HepG2 (cell line): ENCODE measurements around the gene GAS2. TPM values are rescaled to one million over a fixed set of nuclear protein-coding genes. Genes with fewer than 3 reads are reported as not detected.
A peak's percentile ranks its signal among the peaks of the same experiment; 100 is the strongest.

Experiments used
- BRD4 ChIP-seq: sonication (generic); formaldehyde crosslinking; IDR thresholded peaks from 2 replicates; pipeline ENCODE4 v1.4.0; 2020; ENCODE audit warnings: missing genetic modification reagents
- HNF4A ChIP-seq: sonication (generic); formaldehyde crosslinking; IDR thresholded peaks from 2 replicates; pipeline ENCODE4 v1.4.0; 2020; ENCODE audit warnings: missing genetic modification reagents
- HOXA5 ChIP-seq: sonication (generic); formaldehyde crosslinking; IDR thresholded peaks from 2 replicates; pipeline ENCODE4 v1.4.0; 2020; ENCODE audit warnings: missing genetic modification reagents
- MEIS1 ChIP-seq: sonication (generic); formaldehyde crosslinking; IDR thresholded peaks from 2 replicates; pipeline ENCODE4 v1.9.0; 2021; ENCODE audit warnings: mild to moderate bottlenecking, missing genetic modification reagents, moderate library complexity, borderline replicate concordance
- RAD21 ChIP-seq: fragments of 450-650 bp; formaldehyde crosslinking; IDR thresholded peaks from 2 replicates; pipeline ENCODE4 v1.5.0; 2020; ENCODE audit warnings: mild to moderate bottlenecking
- RBAK ChIP-seq: sonication (generic); formaldehyde crosslinking; IDR thresholded peaks from 2 replicates; pipeline ENCODE4 v1.5.1; 2020; ENCODE audit warnings: mild to moderate bottlenecking, missing genetic modification reagents
- TARDBP ChIP-seq: sonication (generic); formaldehyde crosslinking; IDR thresholded peaks from 2 replicates; pipeline ENCODE4 v1.8.0; 2022; ENCODE audit warnings: mild to moderate bottlenecking, missing genetic modification reagents
- ZBTB14 ChIP-seq: sonication (generic); formaldehyde crosslinking; IDR thresholded peaks from 2 replicates; pipeline ENCODE4 v1.4.0; 2020; ENCODE audit warnings: missing genetic modification reagents
- ZBTB26 ChIP-seq: IDR thresholded peaks from 2 replicates; pipeline ENCODE4 v1.6.1; 2016; ENCODE audit warnings: missing compliant biosample characterization, missing genetic modification reagents, borderline replicate concordance
- ZNF17 ChIP-seq: sonication (generic); formaldehyde crosslinking; IDR thresholded peaks from 2 replicates; pipeline ENCODE4 v1.5.0; 2020; ENCODE audit warnings: mild to moderate bottlenecking, missing genetic modification reagents
- ZNF207 ChIP-seq: fragments of 450-650 bp; IDR thresholded peaks from 2 replicates; pipeline ENCODE4 v1.6.1; 2016; ENCODE audit warnings: antibody characterized with exemption, borderline replicate concordance
- ZNF614 ChIP-seq: IDR thresholded peaks from 2 replicates; pipeline ENCODE4 v1.6.1; 2018; ENCODE audit warnings: missing biosample characterization, missing genetic modification reagents, inconsistent platforms, borderline replicate concordance
- ZNF674 ChIP-seq: sonication (generic); formaldehyde crosslinking; IDR thresholded peaks from 2 replicates; pipeline ENCODE4 v1.5.0; 2020; ENCODE audit warnings: low read depth, mild to moderate bottlenecking, missing genetic modification reagents
- ZNF816 ChIP-seq: sonication (generic); formaldehyde crosslinking; IDR thresholded peaks from 2 replicates; pipeline ENCODE4 v1.8.0; 2022; ENCODE audit warnings: missing genetic modification reagents, mild to moderate bottlenecking, borderline replicate concordance
- ZNF879 ChIP-seq: sonication (generic); formaldehyde crosslinking; IDR thresholded peaks from 2 replicates; pipeline ENCODE4 v1.8.1; 2023; ENCODE audit warnings: missing genetic modification reagents
- ZSCAN5A ChIP-seq: sonication (generic); formaldehyde crosslinking; IDR thresholded peaks from 2 replicates; pipeline ENCODE4 v1.8.0; 2022; ENCODE audit warnings: mild to moderate bottlenecking, missing genetic modification reagents, borderline replicate concordance
- ZSCAN9 ChIP-seq: IDR thresholded peaks from 2 replicates; pipeline ENCODE4 v1.6.1; 2016; ENCODE audit warnings: borderline replicate concordance
- polyA plus RNA-seq, 8 experiments: library from polyadenylated mRNA; depleted of rRNA in 3 of 8; stranded (reverse) in 7 of 8; unstranded in 1 of 8; fragments of >200 nt; fragmentation: Illumina TruSeq in 4 of 8; extraction: Trizol in 4 of 8; gene quantifications; 2 replicates each; pipeline versions ENCODE4 v1.2.1 to v1.2.3, GENCODE V29; 2011 to 2016; ENCODE audit warnings: low read depth in 4 of 8, missing spikeins in 1 of 8, mixed read lengths in 1 of 8; ENCODE audit not compliant: insufficient read depth in 1 of 8
- total RNA-seq, 5 experiments: library from RNA; depleted of rRNA; stranded (reverse); fragments of >200 nt; fragmentation: Illumina TruSeq; extraction: Trizol; gene quantifications; 2 replicates each; pipeline ENCODE4 v1.2.3, GENCODE V29; 2016; ENCODE audit warnings: low read depth in 1 of 5

GAS2 gene
- total and polyA plus RNA-seq, 2 of the 13 experiments (the other 11 are each of a cell fraction or from before 2014, with no cell fraction given): 26.0 to 85.1 TPM

GRCh38 chr11:22829231-22830081, 163.0 kb downstream of the GAS2 start, which contains the start of gene SVIP (continued):
- TF ChIP-seq ZBTB14 (CRISPR knock-in tag) (no peak), RAD21 (CRISPR knock-in tag) (no peak), ZSCAN5A (CRISPR knock-in tag) (0 out of 2 replicates have a peak, but pooled peaks have one; percentile 18), HNF4A (no peak), HOXA5 (CRISPR knock-in tag) (0 out of 2 replicates have a peak, but pooled peaks have one; percentile 15), ZNF207 (no peak), TARDBP (peak; percentile 11; the same call in 1 of the 2 replicates), RBAK (CRISPR knock-in tag) (no peak), BRD4 (CRISPR knock-in tag) (no peak), ZSCAN9 (no peak), ZNF674 (CRISPR knock-in tag) (no peak), ZNF879 (CRISPR knock-in tag) (no peak), ZBTB26 (CRISPR knock-in tag) (no peak; the same call in 1 of the 2 replicates), MEIS1 (CRISPR knock-in tag) (no peak), ZNF816 (CRISPR knock-in tag) (no peak; the same call in 1 of the 2 replicates), ZNF17 (CRISPR knock-in tag) (no peak), ZNF614 (CRISPR knock-in tag) (peak; percentile 67; the same call in 1 of the 2 replicates)
- TF ChIP-seq, all 625 proteins: peak for 210
